Upper lobe of left lung (tissue), 6 donors: ENCODE results near the gene BCL3. TPM values are rescaled to one million over a fixed set of nuclear protein-coding genes. Genes with fewer than 3 reads are reported as not detected.

Experiments
- ATAC-seq, 2 donors: fragments of 200-7000 bp; cut with Tn5 transposase; one replicate each; pipeline ENCODE4 v1.9.1; 2022; ENCODE audit warnings: mild to moderate bottlenecking in 2 of 2, moderate library complexity in 2 of 2; ENCODE audit not compliant: low FRiP score in 2 of 2
- DNase-seq, 2 donors: peaks; one replicate each; pipeline ENCODE4 v3.0.0-alpha.2; 2019 to 2020
- H3K27ac ChIP-seq, 4 donors: fragments of 200-600 bp; sonication (generic); one replicate each; pipeline ENCODE4 v1.5.1; 2016 to 2019
- H3K27me3 ChIP-seq, 4 donors: fragments of 200-600 bp; sonication (generic); one replicate each; pipeline ENCODE4 v1.5.1; 2017 to 2019
- H3K36me3 ChIP-seq, 4 donors: fragments of 200-600 bp; sonication (generic); one replicate each; pipeline ENCODE4 v1.5.1; 2016 to 2019
- H3K4me1 ChIP-seq, 4 donors: fragments of 200-600 bp; sonication (generic); one replicate each; pipeline ENCODE4 v1.5.1; 2018 to 2019
- H3K4me3 ChIP-seq, 4 donors: fragments of 200-600 bp; sonication (generic); one replicate each; pipeline ENCODE4 v1.5.1; 2017 to 2019; ENCODE audit warnings: mild to moderate bottlenecking in 2 of 4, moderate library complexity in 1 of 4
- H3K9me3 ChIP-seq, 4 donors: fragments of 200-600 bp; sonication (generic); one replicate each; pipeline ENCODE4 v1.5.1; 2018 to 2019
- EP300 ChIP-seq, 4 donors: sonication (generic); formaldehyde crosslinking; IDR thresholded peaks; one replicate each; pipeline ENCODE4 v1.5.1; 2017; ENCODE audit warnings: antibody characterized with exemption in 4 of 4, control low read depth in 2 of 4
- POLR2A ChIP-seq, 4 donors: fragments of 450-650 bp; IDR thresholded peaks; one replicate each; pipeline ENCODE4 v1.5.1; 2016 to 2017; ENCODE audit warnings: antibody characterized with exemption in 4 of 4, mild to moderate bottlenecking in 2 of 4
- POLR2AphosphoS5 ChIP-seq, 2 donors: sonication (generic); formaldehyde crosslinking; IDR thresholded peaks; one replicate each; pipeline ENCODE4 v1.5.1; 2017; ENCODE audit warnings: antibody characterized with exemption in 2 of 2
- WGBS, 2 donors: methylation state at CpG; one replicate each; pipeline ENCODE4 v1.1.5; 2017 to 2018; 5-methylcytosine and 5-hydroxymethylcytosine counted together
- total RNA-seq, 6 donors: library from RNA; depleted of rRNA in 4 of 6; stranded (reverse); fragments of >200 nt in 4 of 6; gene quantifications; one replicate each; pipeline versions ENCODE4 v1.1.0 to v1.2.1, GENCODE V29; 2016 to 2021
- TF ChIP-seq, protein P1 (sequence below), 6 experiments: fragments of 450-650 bp in 4 of 6; fragments of 200-600 bp in 2 of 6; sonication (generic) in 2 of 6; IDR thresholded peaks; one replicate each; pipeline ENCODE4 v1.5.1; 2016 to 2019; ENCODE audit warnings: antibody characterized with exemption in 6 of 6
- donor health status: DM: no; HTN: no; CAD: no; lungs with moderate emphysema.
- donor health status: DM: no; HTN: yes; CAD: no; lungs with severe emphysema.

BCL3 gene
- total RNA-seq, 6 donors from 2014 or later: 31.1 to 114 (median 71.6) TPM

DNA sequence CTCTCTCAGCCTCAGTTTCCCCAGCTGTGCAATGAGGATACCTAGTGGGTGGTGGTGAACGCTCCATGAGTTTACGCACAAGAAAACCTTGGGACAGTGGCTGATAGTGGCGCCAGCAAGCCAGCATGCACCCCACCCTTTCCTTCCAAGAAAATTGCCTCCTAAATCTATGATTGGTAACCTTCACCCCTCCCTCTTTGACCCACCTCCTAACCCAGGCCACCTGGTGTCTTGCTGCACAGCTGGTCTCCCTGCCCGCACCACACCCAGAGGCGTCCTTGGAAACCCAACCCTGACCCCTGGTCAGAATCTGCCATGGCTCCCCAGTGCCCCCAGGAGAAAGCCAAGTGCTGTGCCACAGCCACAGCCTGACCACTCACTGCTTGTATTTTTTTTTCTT lies 22.8 kb upstream of the BCL3 start:
- Histone ChIP-seq H3K4me1 (peaks cover 42 to 54% (median 49%) of the 10 kb centered on the region in 4 donors), H3K4me3 (peak overlapping the region in 1 of 4 donors; percentile 3), H3K27ac (peak overlapping the region in 3 of 4 donors; percentile 35 to 77 (median 76)), H3K27me3 (no peaks in the 10 kb centered on the region), H3K9me3 (no peaks in the 10 kb centered on the region), H3K36me3 (no peaks in the 10 kb centered on the region)
- ATAC-seq (no peak), DNase-seq (no peak)
- 60 to 77% methylated on average over 5 of the region's 5 CpGs for WGBS, 2 donors
- TF ChIP-seq, protein P1, sequence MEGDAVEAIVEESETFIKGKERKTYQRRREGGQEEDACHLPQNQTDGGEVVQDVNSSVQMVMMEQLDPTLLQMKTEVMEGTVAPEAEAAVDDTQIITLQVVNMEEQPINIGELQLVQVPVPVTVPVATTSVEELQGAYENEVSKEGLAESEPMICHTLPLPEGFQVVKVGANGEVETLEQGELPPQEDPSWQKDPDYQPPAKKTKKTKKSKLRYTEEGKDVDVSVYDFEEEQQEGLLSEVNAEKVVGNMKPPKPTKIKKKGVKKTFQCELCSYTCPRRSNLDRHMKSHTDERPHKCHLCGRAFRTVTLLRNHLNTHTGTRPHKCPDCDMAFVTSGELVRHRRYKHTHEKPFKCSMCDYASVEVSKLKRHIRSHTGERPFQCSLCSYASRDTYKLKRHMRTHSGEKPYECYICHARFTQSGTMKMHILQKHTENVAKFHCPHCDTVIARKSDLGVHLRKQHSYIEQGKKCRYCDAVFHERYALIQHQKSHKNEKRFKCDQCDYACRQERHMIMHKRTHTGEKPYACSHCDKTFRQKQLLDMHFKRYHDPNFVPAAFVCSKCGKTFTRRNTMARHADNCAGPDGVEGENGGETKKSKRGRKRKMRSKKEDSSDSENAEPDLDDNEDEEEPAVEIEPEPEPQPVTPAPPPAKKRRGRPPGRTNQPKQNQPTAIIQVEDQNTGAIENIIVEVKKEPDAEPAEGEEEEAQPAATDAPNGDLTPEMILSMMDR (IDR thresholded peaks at IDR 0.05): no peak
- TF ChIP-seq POLR2A (IDR thresholded peaks at IDR 0.05) (no peak), POLR2AphosphoS5 (IDR thresholded peaks at IDR 0.05) (no peak), EP300 (IDR thresholded peaks at IDR 0.05) (no peak)

DNA sequence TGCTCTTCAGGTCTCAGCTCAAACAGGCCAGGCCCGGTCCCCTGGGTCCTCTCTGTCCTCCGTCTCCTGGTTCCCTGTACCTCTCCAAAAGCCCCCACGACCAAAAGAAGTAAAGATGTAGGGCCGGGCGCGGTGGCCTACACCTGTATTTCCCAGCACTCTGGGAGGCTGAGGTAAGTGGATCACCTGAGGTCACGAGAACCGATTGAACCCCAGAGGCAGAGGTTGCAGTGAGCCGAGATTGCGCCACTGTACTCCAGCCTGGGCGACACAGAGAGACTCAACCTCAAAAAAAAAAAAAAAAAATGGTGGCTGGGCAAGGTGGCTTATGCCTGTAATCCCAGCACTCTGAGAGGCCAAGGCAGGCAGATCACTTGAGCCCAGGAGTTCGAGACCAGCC lies 22.0 kb upstream of the BCL3 start:
- no peak overlapping the region for H3K4me3 ChIP-seq
- no peaks in the 10 kb centered on the region for H3K36me3 ChIP-seq
- H3K27me3 ChIP-seq: no peaks in the 10 kb centered on the region
- no peaks in the 10 kb centered on the region for H3K9me3 ChIP-seq
- H3K4me1 ChIP-seq: peaks cover 40 to 48% (median 44%) of the 10 kb centered on the region in 4 donors
- H3K27ac ChIP-seq: peak overlapping the region in 2 of 4 donors; percentile 18 to 63
- DNase-seq (peak in 1 of 2 donors; percentile 89), ATAC-seq (no peak)
- TF ChIP-seq, protein P1 (IDR thresholded peaks at IDR 0.05): no peak
- TF ChIP-seq POLR2AphosphoS5 (IDR thresholded peaks at IDR 0.05) (no peak), EP300 (IDR thresholded peaks at IDR 0.05) (no peak), POLR2A (IDR thresholded peaks at IDR 0.05) (no peak)
- 84 to 86% methylated on average over 12 of the region's 12 CpGs for WGBS, 2 donors

DNA sequence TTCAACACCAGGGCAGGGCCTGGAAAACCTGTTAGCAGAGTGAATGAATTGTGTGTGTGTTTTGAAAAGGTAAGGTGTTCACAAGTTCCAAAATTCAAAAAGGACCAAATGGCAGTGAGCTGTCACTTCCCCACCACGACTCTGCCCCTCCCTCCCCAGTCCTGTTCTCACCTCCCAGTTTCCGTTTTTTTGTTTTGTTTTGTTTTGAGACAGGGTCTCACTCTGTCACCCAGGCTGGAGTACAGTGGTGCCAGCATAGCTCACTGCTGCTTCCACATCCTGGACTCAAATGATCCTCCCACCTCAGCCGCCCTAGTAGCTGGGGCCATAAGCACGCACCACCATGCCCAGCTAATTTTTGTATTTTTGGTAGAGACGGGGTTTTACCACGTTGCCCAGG lies 20.3 kb upstream of the BCL3 start:
- DNase-seq (no peak), ATAC-seq (no peak)
- Histone ChIP-seq H3K27ac (no peak overlapping the region), H3K4me3 (no peak overlapping the region), H3K27me3 (no peaks in the 10 kb centered on the region), H3K9me3 (no peaks in the 10 kb centered on the region), H3K36me3 (no peaks in the 10 kb centered on the region), H3K4me1 (peaks cover 27 to 33% (median 31%) of the 10 kb centered on the region in 4 donors)
- WGBS, 2 donors: 68% methylated on average over 6 of the region's 6 CpGs
- TF ChIP-seq EP300 (IDR thresholded peaks at IDR 0.05) (no peak), POLR2A (IDR thresholded peaks at IDR 0.05) (no peak), POLR2AphosphoS5 (IDR thresholded peaks at IDR 0.05) (no peak)
- TF ChIP-seq, protein P1 (IDR thresholded peaks at IDR 0.05): no peak

DNA sequence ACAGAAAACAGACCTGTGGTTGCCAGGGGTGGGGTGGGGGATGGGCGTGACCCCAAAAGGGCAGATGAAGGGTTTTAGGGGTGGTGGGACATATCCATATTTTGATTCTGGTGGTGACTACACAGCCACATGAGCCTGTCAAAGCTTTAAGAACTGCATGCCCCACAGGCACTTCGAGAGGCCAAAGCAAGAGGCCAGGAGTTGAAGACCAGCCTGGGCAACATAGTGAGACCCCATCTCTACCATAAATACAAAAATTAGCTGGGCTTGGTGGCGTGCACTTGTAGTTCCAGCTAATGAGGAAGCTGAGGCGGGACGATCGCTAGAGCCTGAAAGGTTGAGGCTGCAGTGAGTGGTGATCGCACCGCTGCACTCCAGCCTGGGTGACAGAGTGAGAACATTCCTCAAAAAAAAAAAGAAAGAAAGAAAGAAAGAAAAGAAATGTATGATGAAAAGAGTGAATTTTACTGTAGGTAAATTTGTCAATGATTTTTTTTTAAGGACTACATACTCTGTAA lies 18.9 kb upstream of the BCL3 start:
- TF ChIP-seq EP300 (IDR thresholded peaks at IDR 0.05): no peak
- TF ChIP-seq POLR2A (IDR thresholded peaks at IDR 0.05): no peak
- H3K4me3 ChIP-seq: no peak overlapping the region
- DNase-seq (no peak), ATAC-seq (no peak)
- H3K27me3 ChIP-seq: no peaks in the 10 kb centered on the region
- no peaks in the 10 kb centered on the region for H3K36me3 ChIP-seq
- H3K27ac ChIP-seq: no peak overlapping the region
- H3K9me3 ChIP-seq: no peaks in the 10 kb centered on the region
- 88 to 91% methylated on average over 8 of the region's 8 CpGs for WGBS, 2 donors
- peaks cover 13 to 19% (median 17%) of the 10 kb centered on the region in 4 donors for H3K4me1 ChIP-seq

DNA sequence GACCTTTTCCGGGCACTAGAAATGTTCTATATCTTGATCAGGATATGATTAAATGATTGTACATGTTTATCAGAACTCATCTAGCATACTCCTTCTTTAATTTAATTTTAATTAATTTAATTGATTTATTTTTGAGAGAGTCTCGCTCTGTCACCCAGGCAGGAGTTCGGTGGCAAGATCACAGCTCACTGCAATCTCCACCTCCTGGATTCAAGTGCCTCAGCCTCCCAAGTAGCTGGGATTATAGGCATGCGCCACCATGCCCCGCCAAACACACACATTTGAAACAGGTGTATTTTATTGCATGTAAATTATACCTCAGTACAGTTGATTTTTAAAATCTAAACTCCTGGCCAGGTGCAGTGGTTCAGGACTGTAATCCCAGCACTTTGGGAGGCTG lies 17.4 kb upstream of the BCL3 start:
- ATAC-seq (no peak), DNase-seq (no peak)
- no peak for TF ChIP-seq POLR2A (IDR thresholded peaks at IDR 0.05)
- no peak for TF ChIP-seq POLR2AphosphoS5 (IDR thresholded peaks at IDR 0.05)
- Histone ChIP-seq H3K4me3 (no peak overlapping the region), H3K27me3 (no peaks in the 10 kb centered on the region), H3K4me1 (peaks cover 0 to 4% (median 2%) of the 10 kb centered on the region in 4 donors), H3K9me3 (no peaks in the 10 kb centered on the region), H3K36me3 (no peaks in the 10 kb centered on the region), H3K27ac (no peak overlapping the region)
- WGBS, 2 donors: 92 to 93% methylated on average over 5 of the region's 5 CpGs

DNA sequence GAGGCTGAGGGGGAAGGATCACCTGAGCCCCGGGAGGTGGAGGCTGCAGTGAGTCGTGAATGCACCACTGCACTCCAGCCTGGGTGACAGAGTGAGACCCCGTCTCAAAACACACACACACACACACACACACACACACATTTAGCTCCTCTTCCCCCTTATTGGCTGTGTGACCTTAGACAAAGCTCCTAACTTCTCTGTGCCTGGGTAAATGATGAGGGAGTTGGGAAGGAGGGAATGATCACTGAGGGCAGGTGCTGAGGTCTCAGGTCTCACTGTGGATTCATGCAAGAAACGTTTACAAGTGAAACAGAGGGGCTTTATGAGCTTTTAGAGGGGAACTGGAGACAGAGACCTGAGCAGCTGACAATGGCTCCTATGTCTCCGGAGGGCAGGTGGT lies 16.9 kb upstream of the BCL3 start:
- Histone ChIP-seq H3K36me3 (no peaks in the 10 kb centered on the region), H3K27ac (no peak overlapping the region), H3K27me3 (no peaks in the 10 kb centered on the region), H3K4me3 (no peak overlapping the region), H3K4me1 (no peaks in the 10 kb centered on the region), H3K9me3 (no peaks in the 10 kb centered on the region)
- no peak for TF ChIP-seq POLR2AphosphoS5 (IDR thresholded peaks at IDR 0.05)
- TF ChIP-seq, protein P1 (IDR thresholded peaks at IDR 0.05): no peak
- no peak for TF ChIP-seq EP300 (IDR thresholded peaks at IDR 0.05)
- no peak for TF ChIP-seq POLR2A (IDR thresholded peaks at IDR 0.05)
- 75 to 78% methylated on average over 5 of the region's 5 CpGs for WGBS, 2 donors
- DNase-seq (no peak), ATAC-seq (no peak)
